HL-60 (cell line): ENCODE results near the gene AHRR.

ENCODE experiments used
- POLR2AphosphoS5 ChIP-seq: IDR thresholded peaks from 2 replicates; pipeline ENCODE4 v1.6.1; 2012; ENCODE audit warnings: low read depth
- TF ChIP-seq, protein P1 (sequence below): IDR thresholded peaks from one replicate; pipeline ENCODE4 v1.5.1; 2011; ENCODE audit warnings: low read length, control low read depth, inconsistent platforms; ENCODE audit not compliant: insufficient read depth
- TF ChIP-seq, protein P2 (sequence below): IDR thresholded peaks from 2 replicates; pipeline ENCODE4 v1.6.1; 2012; ENCODE audit warnings: low read depth; ENCODE audit not compliant: insufficient replicate concordance

DNA sequence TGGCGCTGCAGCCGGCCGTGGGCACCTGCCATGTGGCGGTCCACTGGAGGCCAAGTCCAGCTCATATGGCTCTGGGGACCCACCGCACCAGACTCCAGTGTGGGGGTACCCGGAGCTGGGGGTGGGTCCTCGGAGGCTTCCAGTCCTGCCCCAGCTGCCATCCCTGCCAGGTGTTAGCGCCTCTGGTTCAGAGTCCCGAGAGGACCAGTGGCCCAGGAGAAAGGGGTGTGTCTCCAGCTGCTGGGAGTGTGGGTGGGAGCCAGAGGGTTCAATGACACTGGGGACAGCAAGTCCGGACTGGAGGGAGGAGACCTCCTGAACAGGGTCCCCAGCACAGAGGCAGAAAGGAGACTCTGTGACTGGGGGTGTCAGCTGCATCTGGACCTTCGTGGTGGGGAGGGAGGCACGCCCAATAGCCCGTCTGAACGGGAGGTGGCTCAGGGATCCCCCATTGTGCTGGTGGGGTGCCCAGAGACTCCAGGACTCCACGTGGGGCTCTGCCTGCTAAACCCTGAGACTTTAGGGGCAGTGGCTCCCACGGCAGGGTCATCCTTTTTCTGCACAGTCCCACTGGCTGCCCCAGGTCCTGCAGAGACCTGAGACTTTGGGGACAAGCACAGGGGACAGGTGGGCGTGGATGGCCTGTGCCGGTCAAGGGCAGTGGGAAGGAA, 2.4 kb upstream of the AHRR start:
- TF ChIP-seq POLR2AphosphoS5: no peak
- TF ChIP-seq, protein P1, sequence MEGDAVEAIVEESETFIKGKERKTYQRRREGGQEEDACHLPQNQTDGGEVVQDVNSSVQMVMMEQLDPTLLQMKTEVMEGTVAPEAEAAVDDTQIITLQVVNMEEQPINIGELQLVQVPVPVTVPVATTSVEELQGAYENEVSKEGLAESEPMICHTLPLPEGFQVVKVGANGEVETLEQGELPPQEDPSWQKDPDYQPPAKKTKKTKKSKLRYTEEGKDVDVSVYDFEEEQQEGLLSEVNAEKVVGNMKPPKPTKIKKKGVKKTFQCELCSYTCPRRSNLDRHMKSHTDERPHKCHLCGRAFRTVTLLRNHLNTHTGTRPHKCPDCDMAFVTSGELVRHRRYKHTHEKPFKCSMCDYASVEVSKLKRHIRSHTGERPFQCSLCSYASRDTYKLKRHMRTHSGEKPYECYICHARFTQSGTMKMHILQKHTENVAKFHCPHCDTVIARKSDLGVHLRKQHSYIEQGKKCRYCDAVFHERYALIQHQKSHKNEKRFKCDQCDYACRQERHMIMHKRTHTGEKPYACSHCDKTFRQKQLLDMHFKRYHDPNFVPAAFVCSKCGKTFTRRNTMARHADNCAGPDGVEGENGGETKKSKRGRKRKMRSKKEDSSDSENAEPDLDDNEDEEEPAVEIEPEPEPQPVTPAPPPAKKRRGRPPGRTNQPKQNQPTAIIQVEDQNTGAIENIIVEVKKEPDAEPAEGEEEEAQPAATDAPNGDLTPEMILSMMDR: no peak
- TF ChIP-seq, protein P2, sequence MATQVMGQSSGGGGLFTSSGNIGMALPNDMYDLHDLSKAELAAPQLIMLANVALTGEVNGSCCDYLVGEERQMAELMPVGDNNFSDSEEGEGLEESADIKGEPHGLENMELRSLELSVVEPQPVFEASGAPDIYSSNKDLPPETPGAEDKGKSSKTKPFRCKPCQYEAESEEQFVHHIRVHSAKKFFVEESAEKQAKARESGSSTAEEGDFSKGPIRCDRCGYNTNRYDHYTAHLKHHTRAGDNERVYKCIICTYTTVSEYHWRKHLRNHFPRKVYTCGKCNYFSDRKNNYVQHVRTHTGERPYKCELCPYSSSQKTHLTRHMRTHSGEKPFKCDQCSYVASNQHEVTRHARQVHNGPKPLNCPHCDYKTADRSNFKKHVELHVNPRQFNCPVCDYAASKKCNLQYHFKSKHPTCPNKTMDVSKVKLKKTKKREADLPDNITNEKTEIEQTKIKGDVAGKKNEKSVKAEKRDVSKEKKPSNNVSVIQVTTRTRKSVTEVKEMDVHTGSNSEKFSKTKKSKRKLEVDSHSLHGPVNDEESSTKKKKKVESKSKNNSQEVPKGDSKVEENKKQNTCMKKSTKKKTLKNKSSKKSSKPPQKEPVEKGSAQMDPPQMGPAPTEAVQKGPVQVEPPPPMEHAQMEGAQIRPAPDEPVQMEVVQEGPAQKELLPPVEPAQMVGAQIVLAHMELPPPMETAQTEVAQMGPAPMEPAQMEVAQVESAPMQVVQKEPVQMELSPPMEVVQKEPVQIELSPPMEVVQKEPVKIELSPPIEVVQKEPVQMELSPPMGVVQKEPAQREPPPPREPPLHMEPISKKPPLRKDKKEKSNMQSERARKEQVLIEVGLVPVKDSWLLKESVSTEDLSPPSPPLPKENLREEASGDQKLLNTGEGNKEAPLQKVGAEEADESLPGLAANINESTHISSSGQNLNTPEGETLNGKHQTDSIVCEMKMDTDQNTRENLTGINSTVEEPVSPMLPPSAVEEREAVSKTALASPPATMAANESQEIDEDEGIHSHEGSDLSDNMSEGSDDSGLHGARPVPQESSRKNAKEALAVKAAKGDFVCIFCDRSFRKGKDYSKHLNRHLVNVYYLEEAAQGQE: no peak
